ENCODE data around the gene ICAM4.

DNA sequence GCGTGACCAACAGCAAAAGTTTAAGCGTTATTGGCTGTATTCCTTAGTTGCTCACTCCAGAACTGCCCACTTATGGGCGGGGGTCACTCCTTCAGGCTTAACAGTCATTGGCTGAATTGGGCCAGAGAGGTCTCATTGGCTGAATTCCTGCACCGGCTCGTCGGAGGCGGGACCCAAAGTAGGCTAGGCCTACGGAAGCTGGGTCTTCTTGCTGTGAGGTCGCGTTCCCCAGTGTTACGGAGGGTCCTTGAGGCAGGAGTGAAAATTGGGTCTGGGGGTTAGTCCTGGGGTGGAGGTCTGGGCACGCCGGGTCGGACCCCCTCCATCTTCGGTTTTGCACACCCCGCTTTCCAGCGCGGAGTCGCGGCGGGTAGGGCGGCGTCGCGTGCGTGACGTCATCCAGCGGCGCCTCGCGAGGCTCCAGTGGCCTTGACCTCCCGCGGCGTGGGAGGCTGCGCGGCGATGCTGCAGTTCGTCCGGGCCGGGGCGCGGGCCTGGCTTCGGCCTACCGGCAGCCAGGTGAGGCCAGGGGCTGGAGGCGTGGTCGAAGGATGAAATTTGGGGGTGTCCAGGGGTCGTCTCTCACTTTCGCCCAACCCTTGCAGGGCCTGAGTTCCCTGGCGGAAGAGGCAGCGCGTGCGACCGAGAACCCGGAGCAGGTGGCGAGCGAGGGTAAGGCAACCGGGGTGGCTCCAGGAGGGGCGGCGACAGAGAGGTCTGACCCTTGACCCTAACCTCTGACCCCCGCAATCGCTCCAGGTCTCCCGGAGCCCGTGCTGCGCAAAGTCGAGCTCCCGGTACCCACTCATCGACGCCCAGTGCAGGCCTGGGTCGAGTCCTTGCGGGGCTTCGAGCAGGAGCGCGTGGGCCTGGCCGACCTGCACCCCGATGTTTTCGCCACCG is 34.7 kb upstream of the ICAM4 start, which contains the start of gene MRPL4:
- TF ChIP-seq, protein P1, sequence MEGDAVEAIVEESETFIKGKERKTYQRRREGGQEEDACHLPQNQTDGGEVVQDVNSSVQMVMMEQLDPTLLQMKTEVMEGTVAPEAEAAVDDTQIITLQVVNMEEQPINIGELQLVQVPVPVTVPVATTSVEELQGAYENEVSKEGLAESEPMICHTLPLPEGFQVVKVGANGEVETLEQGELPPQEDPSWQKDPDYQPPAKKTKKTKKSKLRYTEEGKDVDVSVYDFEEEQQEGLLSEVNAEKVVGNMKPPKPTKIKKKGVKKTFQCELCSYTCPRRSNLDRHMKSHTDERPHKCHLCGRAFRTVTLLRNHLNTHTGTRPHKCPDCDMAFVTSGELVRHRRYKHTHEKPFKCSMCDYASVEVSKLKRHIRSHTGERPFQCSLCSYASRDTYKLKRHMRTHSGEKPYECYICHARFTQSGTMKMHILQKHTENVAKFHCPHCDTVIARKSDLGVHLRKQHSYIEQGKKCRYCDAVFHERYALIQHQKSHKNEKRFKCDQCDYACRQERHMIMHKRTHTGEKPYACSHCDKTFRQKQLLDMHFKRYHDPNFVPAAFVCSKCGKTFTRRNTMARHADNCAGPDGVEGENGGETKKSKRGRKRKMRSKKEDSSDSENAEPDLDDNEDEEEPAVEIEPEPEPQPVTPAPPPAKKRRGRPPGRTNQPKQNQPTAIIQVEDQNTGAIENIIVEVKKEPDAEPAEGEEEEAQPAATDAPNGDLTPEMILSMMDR (IDR thresholded peaks at IDR 0.05; ENCODE audit: insufficient read depth, low read depth, low read length): no peak
- no peak for TF ChIP-seq EZH2 (IDR thresholded peaks at IDR 0.05; ENCODE audit: insufficient read depth, low read length)

Measured in astrocyte (in vitro differentiated cells and primary cell).